ENCODE results near the gene RAB11FIP3.
"Not testable (repeated sequence)": the region's sequence is repeated elsewhere in the genome, so short reads cannot be mapped to it uniquely, and the experiment has no call there.

RAB11FIP3 gene

DNA sequence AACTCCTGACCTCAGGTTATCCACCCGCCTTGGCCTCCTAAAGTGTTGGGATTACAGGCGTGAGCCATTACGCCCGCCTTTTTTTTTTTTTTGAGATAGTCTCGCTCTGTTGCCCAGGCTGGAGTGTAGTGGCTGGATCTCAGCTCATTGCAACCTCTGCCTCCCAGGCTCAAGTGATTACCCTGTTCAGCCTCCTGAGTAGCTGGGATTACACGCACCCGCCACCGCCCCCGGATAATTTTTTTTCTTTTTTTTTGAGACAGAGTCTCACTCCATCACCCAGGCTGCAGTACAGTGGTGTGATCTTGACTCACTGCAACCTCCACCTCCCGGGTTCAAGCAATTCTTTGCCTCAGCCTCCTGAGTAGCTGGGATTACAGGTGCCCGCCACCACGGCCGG, 3.3 kb upstream of the RAB11FIP3 start:
- H3K4me3 ChIP-seq; H3K36me3 ChIP-seq (replicated peaks); H3K9me3 ChIP-seq; DNase-seq (ENCODE audit: low spot score in 2 of 2); H3K4me1 ChIP-seq; in situ Hi-C loops (cut with MboI; ENCODE audit: low sequenced_read_pairs); H3K27me3 ChIP-seq (ENCODE audit: low read depth): not testable (repeated sequence)

GRCh38 chr16:424033-424622, 1.3 kb upstream of the RAB11FIP3 start:
- Histone ChIP-seq H3K9me3 (no peaks in the 10 kb centered on the region), H3K4me3 (no peak overlapping the region), H3K27me3 (ENCODE audit: low read depth) (no peaks in the 10 kb centered on the region), H3K36me3 (replicated peaks) (0 out of 2 replicates have a peak, but pooled peaks cover 4% of the 10 kb centered on the region), H3K4me1 (peaks cover 22% of the 10 kb centered on the region)
- no peak for DNase-seq (ENCODE audit: low spot score in 2 of 2)
- in situ Hi-C loops (cut with MboI; ENCODE audit: low sequenced_read_pairs) = no loop called here

GRCh38 chr16:424623-425081, 797 bp upstream of the RAB11FIP3 start:
- H3K4me1 ChIP-seq = peaks cover 23% of the 10 kb centered on the region
- in situ Hi-C loops (cut with MboI; ENCODE audit: low sequenced_read_pairs) = no loop called here
- peak in 1 of 2 experiments; percentile 40 for DNase-seq (ENCODE audit: low spot score in 2 of 2)
- H3K9me3 ChIP-seq = no peaks in the 10 kb centered on the region
- peak overlapping the region; percentile 53 for H3K4me3 ChIP-seq
- 0 out of 2 replicates have a peak, but pooled peaks cover 4% of the 10 kb centered on the region for H3K36me3 ChIP-seq (replicated peaks)
- H3K27me3 ChIP-seq (ENCODE audit: low read depth) = no peaks in the 10 kb centered on the region

DNA sequence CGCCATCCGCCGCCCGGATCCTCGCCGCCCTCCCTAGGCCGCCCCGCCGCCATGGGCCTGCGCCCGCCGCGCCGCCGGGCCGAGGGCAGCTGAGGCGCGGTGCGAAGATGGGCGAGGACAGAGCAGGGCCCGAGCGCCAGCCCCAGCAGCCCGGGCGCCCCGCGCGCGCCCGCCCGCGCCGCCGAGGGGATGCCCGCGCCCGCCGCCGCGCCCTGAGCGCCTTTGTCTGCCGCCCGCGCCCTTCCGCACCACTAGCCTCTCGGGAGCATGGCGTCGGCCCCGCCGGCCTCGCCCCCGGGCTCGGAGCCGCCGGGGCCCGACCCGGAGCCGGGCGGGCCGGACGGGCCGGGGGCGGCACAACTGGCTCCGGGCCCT, 278 bp downstream of the RAB11FIP3 start:
- in situ Hi-C loops (cut with MboI; ENCODE audit: low sequenced_read_pairs) = no loop called here
- H3K4me3 ChIP-seq = peak overlapping the region; percentile 53
- 0 out of 2 replicates have a peak, but pooled peaks cover 4% of the 10 kb centered on the region for H3K36me3 ChIP-seq (replicated peaks)
- H3K9me3 ChIP-seq = no peaks in the 10 kb centered on the region
- DNase-seq (ENCODE audit: low spot score in 2 of 2) = no peak
- peaks cover 32% of the 10 kb centered on the region for H3K4me1 ChIP-seq
- H3K27me3 ChIP-seq (ENCODE audit: low read depth) = no peaks in the 10 kb centered on the region

GRCh38 chr16:426115-426905, 861 bp downstream of the RAB11FIP3 start:
- in situ Hi-C loops (cut with MboI; ENCODE audit: low sequenced_read_pairs) = no loop called here

GRCh38 chr16:426906-427249, 1.4 kb downstream of the RAB11FIP3 start:
- H3K4me1 ChIP-seq = peaks cover 32% of the 10 kb centered on the region
- H3K36me3 ChIP-seq (replicated peaks) = 0 out of 2 replicates have a peak, but pooled peaks cover 4% of the 10 kb centered on the region
- no peak for DNase-seq (ENCODE audit: low spot score in 2 of 2)
- peak overlapping the region; percentile 54 for H3K4me3 ChIP-seq
- H3K27me3 ChIP-seq (ENCODE audit: low read depth) = no peaks in the 10 kb centered on the region
- H3K9me3 ChIP-seq = no peaks in the 10 kb centered on the region
- in situ Hi-C loops (cut with MboI; ENCODE audit: low sequenced_read_pairs) = no loop called here

More at GRCh38 chr16:426115-426905, 861 bp downstream of the RAB11FIP3 start:
- H3K27me3 ChIP-seq (ENCODE audit: low read depth) = no peaks in the 10 kb centered on the region
- H3K4me1 ChIP-seq = peaks cover 32% of the 10 kb centered on the region
- H3K9me3 ChIP-seq = no peaks in the 10 kb centered on the region
- 0 out of 2 replicates have a peak, but pooled peaks cover 4% of the 10 kb centered on the region for H3K36me3 ChIP-seq (replicated peaks)
- H3K4me3 ChIP-seq = peak overlapping the region; percentile 54
- peak in 1 of 2 experiments; percentile 31 for DNase-seq (ENCODE audit: low spot score in 2 of 2)

- H3K27me3 ChIP-seq (ENCODE audit: low read depth) = no peaks in the 10 kb centered on the region
- H3K36me3 ChIP-seq (replicated peaks) = 0 out of 2 replicates have a peak, but pooled peaks cover 4% of the 10 kb centered on the region
- no peaks in the 10 kb centered on the region for H3K9me3 ChIP-seq
- in situ Hi-C loops (cut with MboI; ENCODE audit: low sequenced_read_pairs) = no loop called here
- peaks cover 32% of the 10 kb centered on the region for H3K4me1 ChIP-seq
- H3K4me3 ChIP-seq = peak overlapping the region; percentile 54
- DNase-seq (ENCODE audit: low spot score in 2 of 2) = no peak
Observed at GRCh38 chr16:427250-427649, 1.8 kb downstream of the RAB11FIP3 start.

GRCh38 chr16:430904-431303, 5.5 kb downstream of the RAB11FIP3 start:
- no peaks in the 10 kb centered on the region for H3K27me3 ChIP-seq (ENCODE audit: low read depth)
- H3K9me3 ChIP-seq = no peaks in the 10 kb centered on the region
- in situ Hi-C loops (cut with MboI; ENCODE audit: low sequenced_read_pairs) = no loop called here
- peaks cover 30% of the 10 kb centered on the region for H3K4me1 ChIP-seq
- peaks cover 7% of the 10 kb centered on the region; the same call in 1 of the 2 replicates for H3K36me3 ChIP-seq (replicated peaks)
- H3K4me3 ChIP-seq = no peak overlapping the region
- no peak for DNase-seq (ENCODE audit: low spot score in 2 of 2)

- in situ Hi-C loops (cut with MboI; ENCODE audit: low sequenced_read_pairs) = no loop called here
- Histone ChIP-seq H3K9me3 (no peaks in the 10 kb centered on the region), H3K36me3 (replicated peaks) (no peaks in the 10 kb centered on the region), H3K4me3 (no peak overlapping the region), H3K4me1 (peaks cover 7% of the 10 kb centered on the region), H3K27me3 (ENCODE audit: low read depth) (no peaks in the 10 kb centered on the region)
- DNase-seq (ENCODE audit: low spot score in 2 of 2) = no peak
Observed at GRCh38 chr16:440627-441026, 15.2 kb downstream of the RAB11FIP3 start.

DNA sequence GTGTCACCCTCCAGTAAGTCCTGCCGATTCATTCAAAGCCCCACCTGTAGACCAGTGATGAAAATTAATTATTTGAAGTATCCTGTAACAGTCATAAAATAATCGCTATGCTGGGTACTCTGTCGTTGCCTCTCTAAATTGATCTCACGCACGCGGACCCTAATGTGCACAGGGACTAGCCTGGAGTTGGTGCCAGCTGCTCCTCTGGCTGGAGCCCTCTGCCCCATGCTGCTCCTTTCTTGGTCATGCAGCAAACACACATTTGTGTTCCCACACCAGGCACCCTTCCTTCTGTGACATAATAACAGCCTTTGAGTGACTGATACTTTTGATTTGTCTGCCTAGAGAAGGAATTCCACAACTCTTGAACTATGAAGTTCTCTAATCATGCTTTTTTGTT, 16.0 kb downstream of the RAB11FIP3 start:
- Histone ChIP-seq H3K4me3 (no peak overlapping the region), H3K27me3 (ENCODE audit: low read depth) (no peaks in the 10 kb centered on the region), H3K9me3 (no peaks in the 10 kb centered on the region), H3K36me3 (replicated peaks) (no peaks in the 10 kb centered on the region), H3K4me1 (peaks cover 7% of the 10 kb centered on the region)
- no peak for DNase-seq (ENCODE audit: low spot score in 2 of 2)
- in situ Hi-C loops (cut with MboI; ENCODE audit: low sequenced_read_pairs) = no loop called here

DNA sequence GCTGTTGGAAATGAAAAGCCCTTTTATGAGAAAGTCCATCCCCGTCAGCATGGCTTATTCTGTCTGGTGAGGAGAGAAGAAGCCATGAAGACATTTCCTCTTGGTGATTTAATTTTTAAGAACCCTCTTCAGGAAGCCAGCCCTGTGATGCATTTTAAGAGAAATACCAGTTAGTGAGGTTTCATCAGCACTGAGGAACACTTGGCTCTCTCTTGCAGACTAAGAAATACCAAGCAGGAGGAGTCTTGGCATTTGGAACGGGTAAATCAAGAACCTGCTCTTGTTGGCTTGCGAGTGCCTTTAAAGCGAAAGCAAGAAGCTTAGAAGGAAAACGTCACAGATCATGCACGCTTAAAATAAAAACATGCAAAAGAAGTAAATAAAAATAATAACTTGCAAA, 17.5 kb downstream of the RAB11FIP3 start:
- Histone ChIP-seq H3K27me3 (ENCODE audit: low read depth) (no peaks in the 10 kb centered on the region), H3K9me3 (no peaks in the 10 kb centered on the region), H3K4me1 (peaks cover 7% of the 10 kb centered on the region), H3K4me3 (no peak overlapping the region), H3K36me3 (replicated peaks) (no peaks in the 10 kb centered on the region)
- in situ Hi-C loops (cut with MboI; ENCODE audit: low sequenced_read_pairs) = no loop called here
- no peak for DNase-seq (ENCODE audit: low spot score in 2 of 2)

GRCh38 chr16:444027-444426, 18.6 kb downstream of the RAB11FIP3 start:
- Histone ChIP-seq H3K27me3 (ENCODE audit: low read depth) (no peaks in the 10 kb centered on the region), H3K9me3 (no peaks in the 10 kb centered on the region), H3K4me1 (peaks cover 7% of the 10 kb centered on the region), H3K4me3 (no peak overlapping the region), H3K36me3 (replicated peaks) (no peaks in the 10 kb centered on the region)
- in situ Hi-C loops (cut with MboI; ENCODE audit: low sequenced_read_pairs) = no loop called here
- DNase-seq (ENCODE audit: low spot score in 2 of 2) = no peak

DNA sequence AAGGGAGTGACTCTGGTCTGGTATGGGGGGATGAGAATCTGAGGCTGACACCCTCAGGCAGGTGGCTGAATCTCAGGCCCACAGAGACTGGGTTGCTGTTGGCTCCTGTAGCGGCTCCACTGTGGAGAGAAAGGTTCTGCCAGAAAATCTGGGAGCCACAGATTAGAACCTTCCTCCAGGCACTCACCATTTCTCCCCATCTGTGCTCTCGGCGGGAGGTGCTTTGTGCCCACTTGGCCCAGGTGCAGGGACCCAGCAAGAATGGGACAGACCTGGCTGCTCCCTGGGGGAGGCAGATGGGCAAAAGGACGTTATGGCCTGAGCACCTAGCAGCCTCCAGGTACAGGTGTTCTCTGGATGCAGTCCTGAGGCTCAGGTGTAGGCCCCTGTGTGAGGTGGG, 20.1 kb downstream of the RAB11FIP3 start:
- H3K4me3 ChIP-seq = no peak overlapping the region
- no peaks in the 10 kb centered on the region for H3K9me3 ChIP-seq
- no peaks in the 10 kb centered on the region for H3K27me3 ChIP-seq (ENCODE audit: low read depth)
- peaks cover 10% of the 10 kb centered on the region for H3K4me1 ChIP-seq
- H3K36me3 ChIP-seq (replicated peaks) = no peaks in the 10 kb centered on the region
- in situ Hi-C loops (cut with MboI; ENCODE audit: low sequenced_read_pairs) = no loop called here
- no peak for DNase-seq (ENCODE audit: low spot score in 2 of 2)

GRCh38 chr16:450385-450784, 24.9 kb downstream of the RAB11FIP3 start:
- Histone ChIP-seq H3K9me3 (no peaks in the 10 kb centered on the region), H3K4me3 (no peak overlapping the region), H3K27me3 (ENCODE audit: low read depth) (no peaks in the 10 kb centered on the region), H3K4me1 (peaks cover 3% of the 10 kb centered on the region), H3K36me3 (replicated peaks) (no peaks in the 10 kb centered on the region)
- in situ Hi-C loops (cut with MboI; ENCODE audit: low sequenced_read_pairs) = no loop called here
- no peak for DNase-seq (ENCODE audit: low spot score in 2 of 2)
